Measurements from ENCODE around the gene DCD. TPM values are rescaled to one million over a fixed set of nuclear protein-coding genes. Genes with fewer than 3 reads are reported as not detected.

DCD gene
- total RNA-seq, 4 donors from 2014 or later, result not detected

DNA sequence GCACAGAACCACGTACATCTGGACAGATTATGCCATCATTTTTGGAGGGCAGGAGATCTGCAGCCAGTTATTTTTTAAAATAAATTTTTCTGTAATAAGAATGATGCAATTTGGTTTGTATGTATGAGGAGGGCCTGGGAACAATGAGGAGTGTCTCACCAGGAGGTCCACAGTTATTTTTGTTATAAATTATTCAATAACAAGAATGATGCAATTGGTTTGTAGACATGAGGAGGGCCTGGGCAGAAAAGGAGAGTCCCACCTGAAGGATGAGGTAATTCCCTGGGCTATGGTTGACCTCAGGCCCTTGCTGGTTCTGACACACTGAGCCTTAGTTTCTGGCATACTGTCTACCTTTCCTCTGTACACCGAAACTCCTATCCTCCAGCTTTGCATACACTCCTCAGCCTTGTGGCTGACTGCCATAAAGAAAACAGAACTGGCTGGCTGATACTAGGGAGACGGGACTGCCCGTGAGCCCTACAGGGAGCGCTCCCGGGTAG is 9.0 kb upstream of the DCD start:
- no peak overlapping the region for H3K27ac ChIP-seq
- no peak for ATAC-seq
- H3K9me3 ChIP-seq, result no peaks in the 10 kb centered on the region
- 57 to 70% methylated on average over 2 of the region's 6 CpGs for WGBS, 2 donors (ENCODE audit: low coverage in 1 of 2)
- H3K4me1 ChIP-seq, result no peaks in the 10 kb centered on the region
- H3K27me3 ChIP-seq, result peaks cover 8% of the 10 kb centered on the region
- no peak overlapping the region for H3K4me3 ChIP-seq
- no peaks in the 10 kb centered on the region for H3K36me3 ChIP-seq
- TF ChIP-seq EP300 (IDR thresholded peaks at IDR 0.05) (no peak), POLR2A (IDR thresholded peaks at IDR 0.05) (no peak), POLR2AphosphoS5 (IDR thresholded peaks at IDR 0.05) (no peak)
- TF ChIP-seq, protein P1, sequence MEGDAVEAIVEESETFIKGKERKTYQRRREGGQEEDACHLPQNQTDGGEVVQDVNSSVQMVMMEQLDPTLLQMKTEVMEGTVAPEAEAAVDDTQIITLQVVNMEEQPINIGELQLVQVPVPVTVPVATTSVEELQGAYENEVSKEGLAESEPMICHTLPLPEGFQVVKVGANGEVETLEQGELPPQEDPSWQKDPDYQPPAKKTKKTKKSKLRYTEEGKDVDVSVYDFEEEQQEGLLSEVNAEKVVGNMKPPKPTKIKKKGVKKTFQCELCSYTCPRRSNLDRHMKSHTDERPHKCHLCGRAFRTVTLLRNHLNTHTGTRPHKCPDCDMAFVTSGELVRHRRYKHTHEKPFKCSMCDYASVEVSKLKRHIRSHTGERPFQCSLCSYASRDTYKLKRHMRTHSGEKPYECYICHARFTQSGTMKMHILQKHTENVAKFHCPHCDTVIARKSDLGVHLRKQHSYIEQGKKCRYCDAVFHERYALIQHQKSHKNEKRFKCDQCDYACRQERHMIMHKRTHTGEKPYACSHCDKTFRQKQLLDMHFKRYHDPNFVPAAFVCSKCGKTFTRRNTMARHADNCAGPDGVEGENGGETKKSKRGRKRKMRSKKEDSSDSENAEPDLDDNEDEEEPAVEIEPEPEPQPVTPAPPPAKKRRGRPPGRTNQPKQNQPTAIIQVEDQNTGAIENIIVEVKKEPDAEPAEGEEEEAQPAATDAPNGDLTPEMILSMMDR (IDR thresholded peaks at IDR 0.05), result no peak

DNA sequence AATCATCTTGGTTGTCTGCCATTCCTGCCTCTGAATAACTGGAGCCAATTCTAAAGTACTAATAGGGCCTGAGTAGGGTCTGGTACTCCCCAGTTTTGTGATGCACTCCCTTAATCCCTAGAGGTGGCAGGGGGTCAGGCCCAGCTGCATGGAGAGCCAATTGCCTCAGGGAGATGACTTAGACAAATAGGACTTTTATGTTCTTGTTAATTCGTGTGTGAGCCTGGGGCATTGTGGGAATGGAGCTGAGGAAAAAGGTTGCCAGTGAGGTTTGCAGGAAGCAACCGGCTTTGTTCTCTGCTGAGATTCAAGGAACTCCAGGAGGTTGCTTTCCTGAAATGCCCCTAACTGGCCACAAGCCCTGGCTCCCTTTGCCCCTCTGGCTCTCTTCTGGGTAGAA is 6.8 kb upstream of the DCD start:
- no peak overlapping the region for H3K27ac ChIP-seq
- no peak for ATAC-seq
- H3K4me3 ChIP-seq, result no peak overlapping the region
- H3K9me3 ChIP-seq, result no peaks in the 10 kb centered on the region
- 0 to 67% methylated on average over 1 to 2 of the region's 2 CpGs for WGBS, 2 donors (ENCODE audit: low coverage in 1 of 2)
- no peak for TF ChIP-seq EP300 (IDR thresholded peaks at IDR 0.05)
- TF ChIP-seq POLR2A (IDR thresholded peaks at IDR 0.05), result no peak
- no peak for TF ChIP-seq POLR2AphosphoS5 (IDR thresholded peaks at IDR 0.05)
- TF ChIP-seq, protein P1 (IDR thresholded peaks at IDR 0.05), result no peak
- peaks cover 8% of the 10 kb centered on the region for H3K27me3 ChIP-seq
- no peaks in the 10 kb centered on the region for H3K36me3 ChIP-seq
- no peaks in the 10 kb centered on the region for H3K4me1 ChIP-seq

DNA sequence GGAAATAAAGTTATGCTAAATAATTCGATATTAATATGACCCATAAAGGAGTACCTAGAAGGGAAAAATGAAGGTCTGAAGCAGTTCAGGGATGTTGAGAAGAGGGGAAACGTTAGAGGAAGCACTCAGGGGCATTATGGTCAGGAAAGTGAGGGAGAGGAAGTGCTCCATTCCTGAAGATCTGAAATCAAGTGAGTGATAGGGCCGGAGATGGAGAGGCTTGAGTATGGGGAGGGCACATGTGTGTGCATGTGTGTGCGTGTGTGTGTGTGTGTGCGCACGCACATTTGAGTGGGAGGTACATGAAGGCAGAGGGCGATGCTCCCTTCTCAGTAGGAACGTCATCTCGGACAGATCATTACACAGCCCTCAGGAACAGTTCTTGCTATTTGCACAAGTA is 4.9 kb upstream of the DCD start:
- TF ChIP-seq POLR2AphosphoS5 (IDR thresholded peaks at IDR 0.05) (no peak), EP300 (IDR thresholded peaks at IDR 0.05) (no peak), POLR2A (IDR thresholded peaks at IDR 0.05) (no peak)
- TF ChIP-seq, protein P1 (IDR thresholded peaks at IDR 0.05), result no peak
- 81 to 88% methylated on average over 7 to 9 of the region's 9 CpGs for WGBS, 2 donors (ENCODE audit: low coverage in 1 of 2)
- Histone ChIP-seq H3K4me1 (no peaks in the 10 kb centered on the region), H3K27ac (no peak overlapping the region), H3K9me3 (no peaks in the 10 kb centered on the region), H3K36me3 (no peaks in the 10 kb centered on the region), H3K27me3 (peaks cover 4% of the 10 kb centered on the region), H3K4me3 (no peak overlapping the region)
- ATAC-seq, result no peak

DNA sequence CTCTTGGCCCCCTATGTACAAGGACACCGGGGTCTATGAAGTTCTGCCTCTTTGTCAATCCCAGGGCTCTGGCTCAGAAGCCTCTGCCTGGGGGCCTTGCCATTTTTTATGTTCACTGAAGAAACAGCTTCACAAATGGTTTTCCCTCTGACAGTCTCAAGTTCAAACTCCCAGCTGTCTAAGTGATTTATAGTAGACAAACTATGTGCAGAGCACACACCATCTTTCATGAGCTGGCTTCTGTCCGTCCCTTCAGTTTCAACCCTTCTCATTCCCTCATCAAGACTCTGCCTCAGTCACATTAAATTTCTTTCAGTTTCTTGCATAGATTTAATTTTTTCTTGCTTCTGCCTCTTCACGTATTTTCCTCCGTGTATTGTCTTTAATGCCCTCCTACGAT is 2.7 kb upstream of the DCD start:
- Histone ChIP-seq H3K27me3 (peaks cover 3% of the 10 kb centered on the region), H3K27ac (no peak overlapping the region), H3K4me1 (no peaks in the 10 kb centered on the region), H3K4me3 (no peak overlapping the region), H3K36me3 (no peaks in the 10 kb centered on the region), H3K9me3 (no peaks in the 10 kb centered on the region)
- WGBS, 2 donors (ENCODE audit: low coverage in 1 of 2), result 52 to 57% methylated on average over 4 to 5 of the region's 5 CpGs
- no peak for ATAC-seq
- no peak for TF ChIP-seq POLR2A (IDR thresholded peaks at IDR 0.05)
- TF ChIP-seq POLR2AphosphoS5 (IDR thresholded peaks at IDR 0.05), result no peak
- no peak for TF ChIP-seq EP300 (IDR thresholded peaks at IDR 0.05)
- TF ChIP-seq, protein P1 (IDR thresholded peaks at IDR 0.05), result no peak

DNA sequence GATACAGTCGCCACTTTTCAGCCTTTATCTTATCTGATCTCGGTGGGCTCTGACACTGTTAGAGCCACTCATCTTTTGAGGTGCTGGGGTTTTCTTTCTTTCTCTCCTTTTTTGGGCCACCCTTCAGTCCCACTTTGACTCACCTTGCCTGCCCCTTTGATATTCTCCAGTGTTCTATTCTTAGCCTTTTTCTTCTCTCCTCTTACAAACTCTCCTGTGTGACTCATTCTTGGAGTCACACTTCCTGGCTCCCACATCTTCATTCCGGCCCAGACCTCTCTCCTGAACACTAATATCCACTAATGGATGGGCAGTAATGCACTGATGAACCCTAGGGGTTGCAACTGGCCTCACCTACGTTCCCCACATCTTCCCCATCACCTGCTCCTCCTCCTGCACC is 2.2 kb upstream of the DCD start:
- no peaks in the 10 kb centered on the region for H3K36me3 ChIP-seq
- H3K9me3 ChIP-seq, result no peaks in the 10 kb centered on the region
- H3K27ac ChIP-seq, result no peak overlapping the region
- ATAC-seq, result no peak
- 23 to 31% methylated on average over 2 to 4 of the region's 4 CpGs for WGBS, 2 donors (ENCODE audit: low coverage in 1 of 2)
- peaks cover 7% of the 10 kb centered on the region for H3K27me3 ChIP-seq
- H3K4me1 ChIP-seq, result no peaks in the 10 kb centered on the region
- TF ChIP-seq POLR2A (IDR thresholded peaks at IDR 0.05), result no peak
- TF ChIP-seq POLR2AphosphoS5 (IDR thresholded peaks at IDR 0.05), result no peak
- TF ChIP-seq EP300 (IDR thresholded peaks at IDR 0.05), result no peak
- TF ChIP-seq, protein P1 (IDR thresholded peaks at IDR 0.05), result no peak
- no peak overlapping the region for H3K4me3 ChIP-seq

All from gastroesophageal sphincter (tissue), 4 donors.